Renal pelvis (tissue), 4 donors: ENCODE measurements around the gene PLEKHA6. TPM values are rescaled to one million over a fixed set of nuclear protein-coding genes. Genes with fewer than 3 reads are reported as not detected.
A peak's percentile ranks its signal among the peaks of the same experiment; 100 is the strongest.

Experiments
- DNase-seq: peaks from one replicate; pipeline ENCODE4 v3.0.0-alpha.2; 2013
- polyA plus RNA-seq, 3 donors: library from polyadenylated mRNA; unstranded; fragments of 120-200 nt; gene quantifications; one replicate each; pipeline ENCODE4 v1.2.1, GENCODE V29; 2013; ENCODE audit not compliant: insufficient read length in 3 of 3

PLEKHA6 gene
- polyA plus RNA-seq, 3 donors: 50.3 to 61.9 (median 55.8) TPM

DNA sequence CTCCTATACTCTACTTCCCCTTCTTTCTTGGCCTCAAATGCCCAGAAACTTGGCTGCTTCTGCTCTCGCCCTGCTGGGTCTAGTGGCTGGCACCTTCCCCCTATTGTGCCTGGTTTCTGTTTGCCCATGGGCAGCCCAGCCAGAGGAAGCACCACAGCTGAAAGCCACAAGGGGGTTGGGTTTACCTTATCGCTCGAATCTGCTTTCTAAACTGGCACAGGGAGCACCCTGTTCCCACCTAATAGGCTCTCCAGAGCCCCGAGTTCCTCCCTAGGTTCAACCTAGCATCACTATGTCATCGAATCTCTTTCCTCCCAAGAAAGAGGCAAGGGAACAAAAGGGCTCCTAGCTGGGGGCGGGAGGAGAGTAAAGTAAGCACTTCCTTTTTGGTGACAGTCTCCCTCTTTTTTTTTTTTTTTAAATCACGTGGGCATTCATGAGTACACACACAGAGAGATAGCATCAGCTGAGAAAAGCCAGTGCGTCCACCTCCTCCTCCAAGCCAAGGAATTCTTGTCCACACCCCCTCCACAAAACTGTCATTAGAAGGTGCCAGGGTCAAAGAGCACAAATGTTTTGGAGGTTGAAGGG lies 72.8 kb downstream of the PLEKHA6 start:
- no peak for DNase-seq

GRCh38 chr1:204286315-204286714 lies 73.4 kb downstream of the PLEKHA6 start:
- DNase-seq: no peak

DNA sequence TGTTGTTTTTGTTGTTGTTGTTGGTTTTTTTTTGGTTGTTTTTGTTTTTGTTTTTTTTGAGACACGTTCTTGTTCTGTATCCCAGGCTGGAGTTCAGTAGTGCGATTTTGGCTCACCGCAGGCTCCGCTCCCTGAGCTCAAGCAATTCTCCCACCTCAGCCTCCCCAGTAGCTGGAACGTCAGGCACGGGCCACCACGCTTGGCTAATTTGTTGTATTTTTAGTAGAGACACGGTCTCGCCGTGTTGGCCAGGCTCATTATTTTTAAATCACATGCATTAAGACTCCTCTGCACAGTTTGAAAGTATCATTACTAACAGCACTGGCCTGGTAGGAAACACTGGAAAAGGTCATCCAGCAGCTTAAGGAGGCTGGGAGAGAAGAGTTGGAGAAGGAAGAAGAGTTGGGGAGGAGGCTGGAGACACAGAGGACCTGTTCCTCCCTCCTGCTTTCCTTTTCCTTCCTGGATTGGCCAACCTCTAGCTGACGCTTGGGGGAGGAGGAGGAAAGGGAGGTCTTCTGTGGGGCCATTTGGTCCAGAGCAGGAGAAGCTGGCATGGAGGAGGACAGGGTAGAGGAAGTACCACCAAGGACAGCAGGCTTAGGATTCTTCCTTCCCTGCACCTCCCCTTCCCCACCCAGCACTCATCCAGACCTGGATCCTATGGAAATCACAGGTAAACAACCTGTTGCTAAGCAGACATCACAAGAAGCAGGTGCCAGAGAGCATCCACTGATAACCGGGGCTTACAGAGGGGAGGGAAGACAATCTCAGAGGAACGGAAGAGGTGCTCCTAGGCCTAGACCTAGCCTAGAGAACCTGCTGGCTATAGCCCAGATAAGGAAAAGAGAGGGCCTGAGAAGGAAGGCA lies 74.1 kb downstream of the PLEKHA6 start:
- no peak for DNase-seq

DNA sequence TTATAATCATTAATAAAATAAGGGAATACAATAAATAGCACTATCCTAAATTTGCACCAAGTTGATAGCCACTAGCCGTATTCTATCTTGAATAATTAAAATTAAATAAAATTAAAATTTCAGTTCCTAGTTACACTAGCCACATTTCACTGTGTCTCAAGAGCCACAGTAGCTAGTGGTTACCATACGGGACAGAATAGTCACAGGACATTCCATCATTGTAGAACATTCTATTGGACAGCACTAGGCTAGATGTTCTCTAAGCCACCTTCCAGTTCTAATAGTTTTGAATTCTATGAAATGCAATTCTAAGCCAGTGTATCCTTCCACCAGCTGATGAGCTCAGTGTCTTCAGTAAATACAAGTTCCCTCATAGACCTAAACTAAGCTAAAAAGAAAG lies 74.8 kb downstream of the PLEKHA6 start:
- DNase-seq: no peak

- no peak for DNase-seq
Observed at GRCh38 chr1:204283711-204284651, 75.7 kb downstream of the PLEKHA6 start.

GRCh38 chr1:204282761-204283221 lies 76.9 kb downstream of the PLEKHA6 start:
- peak; percentile 89 for DNase-seq

GRCh38 chr1:204280099-204280961 lies 79.4 kb downstream of the PLEKHA6 start:
- no peak for DNase-seq

- DNase-seq: peak; percentile 55
Observed at GRCh38 chr1:204278958-204279357, 80.8 kb downstream of the PLEKHA6 start.

DNA sequence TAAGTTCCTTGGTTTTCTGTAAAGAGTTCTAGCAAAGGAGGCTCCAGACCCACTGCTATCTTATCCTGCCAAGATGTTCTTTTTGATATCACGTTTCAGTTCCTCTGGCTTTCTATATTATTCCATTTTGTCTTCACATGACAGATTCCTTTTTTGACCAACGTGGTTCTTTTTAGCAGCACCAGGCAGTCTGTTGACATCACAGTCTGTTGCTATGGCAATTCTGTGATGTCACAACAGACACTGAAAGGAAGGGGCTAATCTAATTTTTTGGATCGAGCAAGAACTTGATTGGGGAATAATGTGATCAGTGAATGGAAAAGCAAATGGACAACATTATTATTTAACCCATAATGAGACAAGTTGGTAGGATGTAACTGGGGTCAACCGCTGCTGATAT lies 81.5 kb downstream of the PLEKHA6 start:
- peak; percentile 64 for DNase-seq

DNA sequence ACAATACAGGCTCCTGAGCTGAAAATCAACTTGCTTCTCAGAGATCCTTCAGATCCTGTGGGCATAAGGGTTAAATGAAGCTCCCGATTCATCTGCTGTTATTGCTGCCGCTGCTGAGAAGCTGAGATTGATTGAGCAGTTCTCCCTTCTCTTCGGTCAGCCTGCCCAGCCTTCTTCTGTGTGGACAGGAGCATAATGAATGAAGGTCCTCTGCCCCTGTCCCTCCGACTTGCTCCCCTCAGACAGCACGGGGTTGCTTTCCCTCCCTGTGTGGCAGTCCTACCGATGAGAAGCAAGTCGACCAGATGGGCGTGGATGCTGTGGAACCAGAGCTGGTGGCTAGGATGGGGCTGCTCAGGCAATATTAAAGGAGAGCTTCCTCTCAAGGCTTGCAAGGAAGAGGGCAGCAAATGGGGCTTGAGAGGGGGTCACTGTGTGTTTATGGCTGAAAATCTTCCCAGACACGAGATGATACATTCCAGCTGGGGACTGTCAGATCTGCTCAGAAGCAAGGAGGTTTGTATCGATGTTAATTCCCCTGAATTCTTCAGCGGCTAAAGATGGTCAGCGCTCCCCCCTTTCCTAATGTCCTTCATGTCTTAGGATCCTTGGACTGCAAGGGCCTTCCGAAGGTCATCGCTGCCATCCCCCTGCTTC lies 82.0 kb downstream of the PLEKHA6 start:
- DNase-seq: peak; percentile 62

- no peak for DNase-seq
Observed at GRCh38 chr1:204275695-204276370, 83.9 kb downstream of the PLEKHA6 start.

GRCh38 chr1:204274446-204274845 lies 85.3 kb downstream of the PLEKHA6 start:
- DNase-seq: no peak

DNA sequence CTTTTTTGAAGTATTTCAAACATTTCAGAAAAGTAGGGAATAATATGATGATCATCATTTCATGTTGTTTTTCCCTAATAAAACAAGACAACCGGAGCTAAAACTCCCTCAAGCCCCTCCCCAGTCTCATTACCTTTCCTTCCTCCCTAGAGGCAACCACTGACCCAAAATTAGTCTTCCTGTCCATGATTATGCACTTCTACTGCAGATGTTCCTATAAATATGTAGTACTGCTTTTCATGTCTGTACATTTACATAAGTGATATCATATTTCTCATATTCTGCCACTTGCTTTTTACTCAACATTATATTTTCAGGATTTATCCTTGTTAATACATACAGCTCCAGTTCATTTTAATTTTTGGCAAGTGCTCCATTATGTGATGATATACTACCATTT lies 87.2 kb downstream of the PLEKHA6 start:
- DNase-seq: no peak

DNA sequence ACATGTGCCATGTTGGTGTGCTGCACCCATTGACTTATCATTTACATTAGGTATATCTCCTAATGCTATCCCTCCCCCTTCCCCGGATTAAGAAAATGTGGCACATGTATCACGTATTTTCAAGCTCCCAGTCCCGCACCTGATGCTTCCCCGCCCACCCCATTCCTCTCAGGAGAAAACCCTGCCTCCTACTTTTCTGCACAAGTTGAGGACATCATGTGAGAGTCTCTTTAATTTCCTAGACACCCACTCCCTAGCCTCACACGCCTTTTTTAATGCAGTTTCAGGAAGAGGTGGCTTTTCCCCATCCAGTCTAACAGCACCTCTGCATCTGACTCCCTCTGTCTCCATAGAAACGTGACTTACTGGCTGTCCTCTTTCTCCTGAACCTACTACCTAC lies 87.8 kb downstream of the PLEKHA6 start:
- no peak for DNase-seq

- DNase-seq: no peak
Observed at GRCh38 chr1:204268101-204268500, 91.6 kb downstream of the PLEKHA6 start.

GRCh38 chr1:204267191-204267601 lies 92.5 kb downstream of the PLEKHA6 start:
- no peak for DNase-seq

- DNase-seq: peak; percentile 65
Observed at GRCh38 chr1:204266504-204267034, 93.2 kb downstream of the PLEKHA6 start.

- DNase-seq: no peak
Observed at GRCh38 chr1:204265665-204266064, 94.1 kb downstream of the PLEKHA6 start.

DNA sequence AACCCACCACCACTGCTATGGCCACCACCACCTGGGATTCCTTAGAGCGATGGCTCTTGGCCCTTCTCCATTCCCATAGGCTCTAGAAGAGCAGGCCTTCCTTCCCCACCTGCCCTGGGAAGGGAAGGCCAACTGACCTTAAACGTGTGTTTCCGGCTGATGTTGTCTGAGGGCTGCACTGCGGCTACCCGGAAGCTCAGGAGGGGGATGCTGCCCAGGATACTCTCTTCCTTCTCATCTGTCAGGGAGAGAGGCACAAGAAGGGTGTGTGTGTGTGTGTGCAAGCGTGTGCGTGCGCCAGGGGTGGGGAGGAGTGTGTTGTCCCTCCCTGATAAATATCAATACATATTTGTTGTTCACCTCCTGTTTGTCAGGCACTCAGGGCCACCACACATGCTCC lies 94.9 kb downstream of the PLEKHA6 start:
- no peak for DNase-seq
